ENCODE data around the gene SETBP1.

SETBP1 gene

DNA sequence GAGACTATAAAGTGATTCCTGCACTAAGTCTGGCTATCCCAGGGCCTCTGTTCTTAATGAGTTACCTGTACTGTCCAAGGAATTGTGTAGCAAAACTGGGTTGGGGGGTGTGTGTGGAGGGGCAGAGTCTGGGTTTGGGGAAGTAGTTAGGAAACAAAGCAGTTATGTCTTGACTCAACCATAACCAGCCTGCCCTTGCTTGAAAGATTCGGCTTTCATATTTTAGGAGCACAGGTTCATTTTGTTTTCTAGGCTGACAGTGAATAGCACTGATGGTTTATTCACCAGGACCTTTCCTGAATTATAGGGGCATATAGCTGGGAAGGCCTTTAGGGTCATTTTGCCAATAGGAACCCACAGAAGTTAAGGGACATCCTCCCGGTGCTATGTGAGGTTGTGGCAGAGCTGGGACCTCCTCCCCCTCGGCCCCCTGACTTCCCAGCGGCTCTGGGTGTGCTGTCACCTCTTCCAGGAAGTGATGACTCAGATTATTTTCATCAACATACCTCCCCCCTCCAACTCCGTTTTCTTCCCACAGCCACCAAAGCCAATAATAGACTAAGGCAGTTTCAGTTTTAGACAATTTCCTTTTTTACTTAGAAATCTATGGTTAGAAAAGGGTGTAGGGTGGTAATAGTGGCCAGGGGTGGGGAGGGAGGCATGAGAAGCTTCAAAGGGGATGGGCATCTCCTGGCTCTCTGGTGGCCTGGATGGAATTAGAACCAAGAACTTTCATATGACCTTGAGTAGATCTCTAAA lies 44.8 kb downstream of the SETBP1 start:
- Histone ChIP-seq H3K4me1 (ENCODE audit: insufficient read depth, low read length) (peaks cover 19% of the 10 kb centered on the region; the same call in 1 of the 2 replicates), H3K4me3 (ENCODE audit: low read length) (no peak overlapping the region), H3K27ac (ENCODE audit: low read length) (no peak overlapping the region)

DNA sequence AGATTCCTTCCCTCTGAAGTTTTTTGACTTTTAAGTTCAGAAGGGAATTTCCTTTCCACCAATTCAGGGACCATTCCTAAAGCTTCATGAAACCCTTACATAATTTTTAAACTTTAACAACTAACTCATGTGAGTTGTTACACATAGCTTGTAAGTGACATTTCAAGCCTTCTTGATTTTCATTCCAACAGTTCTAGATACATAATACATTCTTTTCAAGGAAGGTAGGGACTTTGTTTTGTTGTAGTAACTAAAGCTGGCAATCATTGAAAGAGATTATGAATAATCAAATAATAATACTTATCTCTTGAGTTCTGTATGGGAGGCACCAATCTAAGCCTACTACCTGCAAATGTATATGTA lies 45.4 kb downstream of the SETBP1 start:
- Histone ChIP-seq H3K4me1 (ENCODE audit: insufficient read depth, low read length) (peaks cover 19% of the 10 kb centered on the region; the same call in 1 of the 2 replicates), H3K36me3 (ENCODE audit: insufficient read depth, low read depth, low read length) (no peaks in the 10 kb centered on the region), H3K27ac (ENCODE audit: low read length) (no peak overlapping the region), H3K9me3 (ENCODE audit: insufficient read depth, low read depth, low read length) (no peaks in the 10 kb centered on the region), H3K4me3 (ENCODE audit: low read length) (no peak overlapping the region), H3K9ac (ENCODE audit: low read depth, low read length) (no peak overlapping the region), H3K27me3 (ENCODE audit: insufficient read depth, low read length) (no peaks in the 10 kb centered on the region)

More for the DNA sequence above, 44.8 kb downstream of the SETBP1 start:
- no peak overlapping the region for H3K9ac ChIP-seq (ENCODE audit: low read depth, low read length)
- H3K27me3 ChIP-seq (ENCODE audit: insufficient read depth, low read length) = no peaks in the 10 kb centered on the region
- no peaks in the 10 kb centered on the region for H3K36me3 ChIP-seq (ENCODE audit: insufficient read depth, low read depth, low read length)
- no peaks in the 10 kb centered on the region for H3K9me3 ChIP-seq (ENCODE audit: insufficient read depth, low read depth, low read length)

DNA sequence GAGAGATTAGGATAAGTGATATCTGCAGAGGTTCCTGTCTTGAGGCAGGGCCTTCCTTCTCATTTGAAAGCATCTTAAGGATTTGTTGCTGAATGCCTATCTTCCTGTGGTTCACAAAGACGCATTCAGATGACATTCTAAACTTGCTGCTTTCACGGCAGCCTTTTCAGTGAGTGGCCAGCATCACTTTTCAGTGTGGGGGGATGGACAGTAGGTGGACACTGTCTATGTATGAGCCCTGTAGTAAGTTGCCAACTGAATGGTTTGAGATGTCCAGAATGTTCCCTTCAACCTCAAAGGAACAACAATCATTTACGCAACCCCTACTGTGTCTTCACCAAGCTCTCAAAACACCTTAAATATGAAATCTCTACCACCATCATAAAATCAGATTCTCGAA lies 46.6 kb downstream of the SETBP1 start:
- Histone ChIP-seq H3K9ac (ENCODE audit: low read depth, low read length) (no peak overlapping the region), H3K27me3 (ENCODE audit: insufficient read depth, low read length) (no peaks in the 10 kb centered on the region), H3K36me3 (ENCODE audit: insufficient read depth, low read depth, low read length) (no peaks in the 10 kb centered on the region), H3K9me3 (ENCODE audit: insufficient read depth, low read depth, low read length) (no peaks in the 10 kb centered on the region), H3K4me3 (ENCODE audit: low read length) (no peak overlapping the region), H3K27ac (ENCODE audit: low read length) (no peak overlapping the region), H3K4me1 (ENCODE audit: insufficient read depth, low read length) (peaks cover 16% of the 10 kb centered on the region)

DNA sequence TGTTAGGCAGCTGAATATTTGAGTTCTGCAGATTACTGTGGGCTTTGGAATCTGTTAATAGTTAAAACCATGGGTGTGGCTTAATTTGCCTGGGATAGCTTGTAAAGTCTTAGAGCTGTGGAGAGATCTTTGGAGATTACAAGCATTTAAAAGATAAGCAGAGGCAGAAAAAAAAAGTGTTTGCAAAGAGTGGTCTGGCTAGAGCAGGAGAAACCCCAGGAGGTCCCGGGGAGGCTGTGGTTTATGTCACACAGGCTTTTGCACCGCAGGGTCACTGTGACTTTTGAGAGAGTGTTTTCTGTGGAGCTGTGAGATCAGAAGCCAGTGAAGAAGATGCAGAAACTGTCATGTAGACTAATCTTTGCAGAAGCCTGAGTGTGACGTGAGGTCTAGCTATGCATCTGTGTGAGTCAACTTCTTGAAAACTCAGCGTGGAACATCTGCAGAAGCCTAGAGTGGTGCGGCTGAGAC lies 49.0 kb downstream of the SETBP1 start:
- H3K4me3 ChIP-seq (ENCODE audit: low read length) = no peak overlapping the region
- no peaks in the 10 kb centered on the region for H3K9me3 ChIP-seq (ENCODE audit: insufficient read depth, low read depth, low read length)
- no peaks in the 10 kb centered on the region for H3K36me3 ChIP-seq (ENCODE audit: insufficient read depth, low read depth, low read length)
- no peaks in the 10 kb centered on the region for H3K27me3 ChIP-seq (ENCODE audit: insufficient read depth, low read length)
- no peak overlapping the region for H3K9ac ChIP-seq (ENCODE audit: low read depth, low read length)
- peaks cover 11% of the 10 kb centered on the region for H3K4me1 ChIP-seq (ENCODE audit: insufficient read depth, low read length)
- no peak overlapping the region for H3K27ac ChIP-seq (ENCODE audit: low read length)

DNA sequence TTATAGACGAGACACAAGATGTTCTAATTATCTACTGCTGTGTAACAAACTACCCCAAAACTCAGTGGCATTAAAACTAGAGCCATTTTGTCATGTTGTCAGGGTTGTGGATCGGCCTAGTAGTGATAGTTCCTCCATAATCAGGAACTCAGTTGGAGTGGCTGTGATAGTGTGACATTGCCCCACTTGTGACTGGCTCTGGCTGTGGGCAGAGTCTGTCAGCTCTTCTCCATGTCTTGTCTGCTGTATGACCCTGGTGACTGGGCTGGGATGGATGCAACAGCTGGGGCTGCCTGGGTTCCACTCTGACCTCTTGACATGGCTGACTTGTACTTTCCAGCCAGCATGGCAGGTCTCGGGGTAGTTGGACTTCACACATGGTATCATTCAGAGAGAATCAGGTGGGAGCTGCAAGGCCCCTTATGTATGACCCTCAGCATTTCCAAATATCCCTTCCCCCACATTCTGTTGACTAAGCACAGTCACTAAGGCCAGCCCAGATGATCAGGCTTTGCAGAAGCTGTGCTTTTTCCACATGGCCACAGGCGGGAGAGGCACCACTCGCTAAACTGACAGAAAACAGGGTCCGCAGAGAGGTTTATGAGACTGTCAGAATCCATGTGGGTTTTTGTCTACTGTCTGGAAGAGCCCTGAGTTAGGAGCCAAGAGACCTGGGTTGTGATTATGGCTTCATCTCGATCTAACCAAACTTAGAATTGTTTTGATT lies 50.3 kb downstream of the SETBP1 start:
- no peaks in the 10 kb centered on the region for H3K27me3 ChIP-seq (ENCODE audit: insufficient read depth, low read length)
- H3K9me3 ChIP-seq (ENCODE audit: insufficient read depth, low read depth, low read length) = no peaks in the 10 kb centered on the region
- no peak overlapping the region for H3K4me3 ChIP-seq (ENCODE audit: low read length)
- H3K36me3 ChIP-seq (ENCODE audit: insufficient read depth, low read depth, low read length) = no peaks in the 10 kb centered on the region
- H3K27ac ChIP-seq (ENCODE audit: low read length) = no peak overlapping the region
- H3K4me1 ChIP-seq (ENCODE audit: insufficient read depth, low read length) = peaks cover 11% of the 10 kb centered on the region
- no peak overlapping the region for H3K9ac ChIP-seq (ENCODE audit: low read depth, low read length)

DNA sequence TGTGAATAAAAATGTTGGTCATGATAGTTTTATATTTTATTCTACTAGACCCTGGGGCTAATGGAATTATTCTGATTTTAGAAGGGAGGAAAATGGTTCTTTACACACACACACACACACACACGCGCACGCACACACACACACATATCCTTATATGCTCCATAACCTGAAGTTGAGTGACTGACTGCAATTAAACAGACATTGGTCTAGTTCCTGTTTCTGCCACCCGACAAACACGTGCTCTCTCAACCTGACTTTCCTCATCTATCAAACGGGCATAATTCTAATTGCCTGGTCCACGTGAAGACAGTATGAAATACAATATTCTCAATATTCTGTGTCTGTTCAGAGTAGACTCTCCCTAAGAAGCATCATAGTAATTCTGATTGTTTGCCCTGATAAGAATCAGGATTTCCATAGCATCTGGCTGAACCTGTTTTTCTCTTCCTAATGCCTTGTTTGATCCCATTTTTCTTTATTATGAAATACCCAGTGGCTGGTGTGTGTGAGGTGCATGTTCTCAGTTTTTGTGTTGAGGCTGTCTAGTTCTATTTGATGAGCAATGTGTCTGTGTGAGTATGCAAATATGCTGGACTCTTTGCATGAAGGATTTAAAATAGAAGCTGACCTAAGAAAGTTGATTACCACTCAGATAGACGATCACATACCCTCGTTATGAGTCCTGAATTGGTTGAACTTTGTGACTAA lies 51.0 kb downstream of the SETBP1 start:
- no peak overlapping the region for H3K27ac ChIP-seq (ENCODE audit: low read length)
- no peaks in the 10 kb centered on the region for H3K36me3 ChIP-seq (ENCODE audit: insufficient read depth, low read depth, low read length)

DNA sequence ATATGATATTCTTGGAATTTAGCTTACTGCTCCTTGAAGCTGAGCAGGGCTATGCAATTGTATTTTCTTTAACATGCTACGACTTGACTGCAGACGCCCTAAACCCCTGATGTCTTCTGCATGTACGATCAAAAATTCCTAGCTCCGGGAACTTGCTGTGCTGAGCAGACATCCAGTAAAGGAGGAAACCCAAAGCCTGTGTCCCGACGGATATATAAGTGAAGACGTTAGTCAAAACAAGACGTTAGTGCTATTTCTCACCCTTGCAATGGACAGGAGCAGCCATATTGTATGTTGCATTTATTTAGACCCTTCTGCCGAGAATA lies 51.5 kb downstream of the SETBP1 start:
- Histone ChIP-seq H3K4me3 (ENCODE audit: low read length) (no peak overlapping the region), H3K9ac (ENCODE audit: low read depth, low read length) (no peak overlapping the region), H3K36me3 (ENCODE audit: insufficient read depth, low read depth, low read length) (no peaks in the 10 kb centered on the region), H3K9me3 (ENCODE audit: insufficient read depth, low read depth, low read length) (no peaks in the 10 kb centered on the region), H3K27ac (ENCODE audit: low read length) (no peak overlapping the region), H3K4me1 (ENCODE audit: insufficient read depth, low read length) (peaks cover 11% of the 10 kb centered on the region), H3K27me3 (ENCODE audit: insufficient read depth, low read length) (no peaks in the 10 kb centered on the region)

More for the DNA sequence above, 51.0 kb downstream of the SETBP1 start:
- H3K27me3 ChIP-seq (ENCODE audit: insufficient read depth, low read length) = no peaks in the 10 kb centered on the region
- H3K4me3 ChIP-seq (ENCODE audit: low read length) = no peak overlapping the region
- no peak overlapping the region for H3K9ac ChIP-seq (ENCODE audit: low read depth, low read length)
- H3K4me1 ChIP-seq (ENCODE audit: insufficient read depth, low read length) = peaks cover 11% of the 10 kb centered on the region
- H3K9me3 ChIP-seq (ENCODE audit: insufficient read depth, low read depth, low read length) = no peaks in the 10 kb centered on the region

DNA sequence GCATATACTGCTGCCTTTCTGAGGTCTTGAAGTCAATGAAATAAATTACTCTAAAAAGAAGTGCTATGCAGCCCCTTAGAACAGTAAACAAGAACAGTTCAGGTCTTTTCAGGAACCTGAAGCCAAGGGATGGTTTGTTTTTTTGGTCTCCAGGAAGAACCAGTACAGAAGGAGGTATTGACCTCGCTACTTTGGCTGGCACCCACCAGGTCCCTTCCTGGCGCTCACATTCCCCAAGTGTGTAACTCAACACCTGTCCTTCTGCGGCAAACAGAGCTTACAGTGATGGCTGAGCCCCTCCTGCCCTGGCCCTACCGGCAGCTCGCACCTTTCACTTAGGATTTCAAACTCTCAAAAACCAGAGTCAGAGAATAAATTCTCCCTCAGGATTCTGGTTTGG lies 51.9 kb downstream of the SETBP1 start:
- Histone ChIP-seq H3K4me3 (ENCODE audit: low read length) (no peak overlapping the region), H3K4me1 (ENCODE audit: insufficient read depth, low read length) (peaks cover 11% of the 10 kb centered on the region), H3K36me3 (ENCODE audit: insufficient read depth, low read depth, low read length) (no peaks in the 10 kb centered on the region), H3K27me3 (ENCODE audit: insufficient read depth, low read length) (no peaks in the 10 kb centered on the region), H3K9me3 (ENCODE audit: insufficient read depth, low read depth, low read length) (no peaks in the 10 kb centered on the region), H3K9ac (ENCODE audit: low read depth, low read length) (no peak overlapping the region), H3K27ac (ENCODE audit: low read length) (no peak overlapping the region)

DNA sequence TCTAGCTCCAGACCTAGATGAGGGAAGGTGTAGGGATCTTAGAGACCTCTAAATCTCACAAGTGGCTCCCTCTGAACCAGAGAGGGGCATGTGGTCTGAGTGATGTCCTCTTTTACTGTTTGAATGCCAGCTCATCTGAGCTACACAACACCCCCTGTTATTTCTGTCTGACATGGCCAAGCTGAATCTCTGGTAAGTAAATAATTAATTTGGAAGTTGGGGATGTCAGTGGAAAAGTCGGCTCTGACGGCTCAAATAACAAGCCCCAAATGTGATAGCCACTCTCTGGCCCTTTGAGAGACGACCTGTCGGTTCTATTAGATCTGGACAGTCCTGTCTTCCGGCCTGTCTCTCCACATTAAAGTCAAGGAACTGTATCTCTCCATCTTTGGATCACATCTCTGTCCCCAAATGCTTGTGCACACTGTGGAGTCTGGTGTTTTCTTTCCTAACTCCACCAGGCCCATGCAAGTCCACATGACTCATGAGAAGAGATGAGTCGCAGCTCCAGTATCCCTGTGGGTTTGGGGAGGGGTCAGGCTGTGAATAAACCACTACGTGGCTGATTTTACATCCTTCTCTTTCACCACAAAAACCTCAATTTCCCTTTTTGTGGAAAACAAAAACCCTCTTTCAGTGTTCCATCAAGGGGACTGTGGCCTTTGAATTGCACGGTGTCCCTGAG lies 52.5 kb downstream of the SETBP1 start:
- Histone ChIP-seq H3K27me3 (ENCODE audit: insufficient read depth, low read length) (no peaks in the 10 kb centered on the region), H3K4me1 (ENCODE audit: insufficient read depth, low read length) (peaks cover 11% of the 10 kb centered on the region), H3K4me3 (ENCODE audit: low read length) (no peak overlapping the region), H3K9me3 (ENCODE audit: insufficient read depth, low read depth, low read length) (no peaks in the 10 kb centered on the region), H3K27ac (ENCODE audit: low read length) (no peak overlapping the region), H3K9ac (ENCODE audit: low read depth, low read length) (no peak overlapping the region), H3K36me3 (ENCODE audit: insufficient read depth, low read depth, low read length) (no peaks in the 10 kb centered on the region)

DNA sequence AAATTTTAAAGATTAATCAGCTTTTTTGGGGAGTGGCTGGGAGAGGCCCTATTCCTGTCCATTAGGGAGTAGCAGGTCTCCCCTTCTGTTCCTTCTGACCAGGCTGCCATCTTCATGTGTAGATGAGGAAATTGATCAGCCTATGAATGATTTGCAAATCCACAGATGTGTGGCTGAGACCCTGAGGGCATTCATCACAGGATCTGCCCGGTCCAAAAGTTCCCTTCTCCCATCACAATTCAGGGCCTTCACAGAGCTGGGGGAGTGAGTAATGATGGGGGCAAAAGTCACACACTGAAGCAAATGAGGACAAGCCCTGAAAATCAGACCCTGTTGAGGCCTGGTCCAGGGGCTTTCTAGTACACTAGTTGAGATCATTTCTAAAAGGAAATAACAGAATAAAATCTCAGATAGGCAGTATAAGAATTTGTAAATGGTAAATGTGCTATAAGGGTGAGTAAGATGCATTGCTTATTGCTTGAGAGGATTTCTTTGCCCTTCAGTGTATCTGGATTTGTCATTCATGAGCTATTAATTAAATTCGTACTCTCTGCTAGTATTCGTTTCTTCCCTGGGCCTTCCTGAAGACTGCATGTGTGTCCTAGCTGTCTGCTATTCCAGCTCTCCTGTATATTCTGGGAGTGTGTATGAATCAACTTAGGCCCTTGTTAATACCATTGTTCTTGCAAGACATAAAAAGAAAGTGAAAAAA lies 53.2 kb downstream of the SETBP1 start:
- no peak overlapping the region for H3K4me3 ChIP-seq (ENCODE audit: low read length)
- no peak overlapping the region for H3K27ac ChIP-seq (ENCODE audit: low read length)
- no peaks in the 10 kb centered on the region for H3K36me3 ChIP-seq (ENCODE audit: insufficient read depth, low read depth, low read length)
- no peaks in the 10 kb centered on the region for H3K27me3 ChIP-seq (ENCODE audit: insufficient read depth, low read length)
- no peak overlapping the region for H3K9ac ChIP-seq (ENCODE audit: low read depth, low read length)
- H3K4me1 ChIP-seq (ENCODE audit: insufficient read depth, low read length) = peaks cover 11% of the 10 kb centered on the region
- H3K9me3 ChIP-seq (ENCODE audit: insufficient read depth, low read depth, low read length) = no peaks in the 10 kb centered on the region

DNA sequence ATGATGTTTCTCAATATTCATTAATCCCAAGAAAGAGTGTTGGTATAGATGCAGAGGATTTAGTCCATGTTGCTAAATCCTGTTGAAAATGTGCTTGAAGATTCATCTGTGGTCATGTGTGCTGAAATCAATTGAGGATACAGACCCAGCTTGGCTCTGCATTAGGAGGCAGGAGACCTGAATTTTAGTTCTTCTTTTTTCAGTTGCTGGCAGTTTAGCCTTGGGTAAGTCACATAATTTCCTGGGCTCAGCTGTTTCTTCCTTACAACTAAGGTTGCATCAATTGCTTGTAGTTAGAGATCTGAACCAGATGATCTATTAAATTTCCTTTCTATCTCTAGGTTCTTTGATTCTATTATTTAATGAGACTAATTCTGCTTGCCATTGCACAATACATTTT lies 54.4 kb downstream of the SETBP1 start:
- peaks cover 11% of the 10 kb centered on the region for H3K4me1 ChIP-seq (ENCODE audit: insufficient read depth, low read length)
- H3K4me3 ChIP-seq (ENCODE audit: low read length) = no peak overlapping the region
- H3K36me3 ChIP-seq (ENCODE audit: insufficient read depth, low read depth, low read length) = no peaks in the 10 kb centered on the region
- H3K27ac ChIP-seq (ENCODE audit: low read length) = no peak overlapping the region
- H3K9ac ChIP-seq (ENCODE audit: low read depth, low read length) = no peak overlapping the region
- H3K27me3 ChIP-seq (ENCODE audit: insufficient read depth, low read length) = no peaks in the 10 kb centered on the region
- no peaks in the 10 kb centered on the region for H3K9me3 ChIP-seq (ENCODE audit: insufficient read depth, low read depth, low read length)
